ENCODE results near the gene ARHGAP24. TPM values are rescaled to one million over a fixed set of nuclear protein-coding genes. Genes with fewer than 3 reads are reported as not detected.

Gene ARHGAP24
- total RNA-seq, 1 experiment from 2014 or later: 1.3 TPM

DNA sequence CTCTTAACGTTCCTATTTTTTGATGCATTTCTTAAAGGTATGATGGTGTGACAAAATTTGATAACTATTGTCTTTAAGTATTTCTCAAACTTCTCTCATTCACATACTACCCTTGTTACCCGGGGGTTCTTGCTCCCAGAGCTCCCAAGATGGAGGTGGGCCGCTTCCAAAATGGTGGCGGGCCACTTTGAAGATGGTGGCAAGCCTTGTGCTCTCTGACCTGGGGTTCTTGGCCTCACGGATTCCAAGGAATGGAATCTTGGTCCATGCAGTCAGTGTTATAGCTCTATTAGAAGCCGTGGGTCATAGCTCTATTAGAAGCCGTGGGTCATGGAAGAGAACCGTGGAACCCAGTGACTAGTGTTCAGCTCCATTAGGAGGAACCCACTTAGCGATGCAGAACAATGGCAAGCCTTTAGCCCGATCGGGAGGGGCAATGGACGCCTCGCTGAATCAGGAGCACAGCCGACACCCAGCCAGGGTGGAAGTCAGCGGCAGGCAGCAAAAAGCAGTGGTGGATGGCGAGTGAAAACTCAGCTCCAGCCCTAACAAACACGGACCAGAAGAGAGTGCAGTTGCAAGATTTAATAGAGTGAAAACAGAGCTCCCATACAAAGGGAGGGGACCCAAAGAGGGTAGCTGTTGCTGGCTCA, 481.5 kb downstream of the ARHGAP24 start:
- peaks cover 13 to 23% of the 10 kb centered on the region in 2 experiments for H3K4me1 ChIP-seq (ENCODE audit: control insufficient read depth in 1 of 2, insufficient read depth in 2 of 2, low read length in 2 of 2)
- ChIA-PET CTCF (interaction anchor here (2.7 kb wide), 1 partner anchor 160 kb away, joined by 12 read pairs; no protein-coding TSS in a partner anchor), POLR2A (no interaction called here), RAD21 (ENCODE audit: low non-redundant PET in 1 of 2, low total read pairs in 2 of 2, uncharacterized antibody in 2 of 2, unreplicated experiment in 2 of 2) (no interaction called here)
- H3K27me3 ChIP-seq (ENCODE audit: insufficient read depth, low read length): no peaks in the 10 kb centered on the region
- ATAC-seq (no peak), DNase-seq (ENCODE audit: low read depth, low spot score) (no peak)
- BruUV-seq (replicated peaks): no TSS peak
- no peaks in the 10 kb centered on the region for H3K9me3 ChIP-seq (ENCODE audit: control insufficient read depth in 1 of 2, insufficient read depth in 1 of 2, low read depth in 1 of 2, low read length in 2 of 2)
- no peaks in the 10 kb centered on the region for H3K9me2 ChIP-seq (ENCODE audit: insufficient read depth)
- H3K9ac ChIP-seq (ENCODE audit: low read length): no peak overlapping the region
- intact Hi-C loops (cut with micrococcal nuclease): no loop called here
- no peak for TF ChIP-seq EGR1 (IDR thresholded peaks at IDR 0.05; ENCODE audit: low read depth)
- TF ChIP-seq SP1 (IDR thresholded peaks at IDR 0.05; ENCODE audit: low read depth): no peak
- no peak for TF ChIP-seq MAX (IDR thresholded peaks at IDR 0.05)
- no peak for TF ChIP-seq EZH2phosphoT487 (IDR thresholded peaks at IDR 0.05; ENCODE audit: borderline replicate concordance)
- no peak for TF ChIP-seq RAD21 (IDR thresholded peaks at IDR 0.05; ENCODE audit: low read depth)
- TF ChIP-seq, protein P1, sequence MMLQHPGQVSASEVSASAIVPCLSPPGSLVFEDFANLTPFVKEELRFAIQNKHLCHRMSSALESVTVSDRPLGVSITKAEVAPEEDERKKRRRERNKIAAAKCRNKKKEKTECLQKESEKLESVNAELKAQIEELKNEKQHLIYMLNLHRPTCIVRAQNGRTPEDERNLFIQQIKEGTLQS (IDR thresholded peaks at IDR 0.05): no peak
- TF ChIP-seq JUND (IDR thresholded peaks at IDR 0.05): no peak
- no peak for TF ChIP-seq SRF (IDR thresholded peaks at IDR 0.05; ENCODE audit: low read depth)
- TF ChIP-seq YY1 (IDR thresholded peaks at IDR 0.05; ENCODE audit: extremely low read depth, insufficient replicate concordance, low read depth, low read length): no peak
- TF ChIP-seq CBX3 (IDR thresholded peaks at IDR 0.05; ENCODE audit: low read depth): no peak
- TF ChIP-seq, protein P2, sequence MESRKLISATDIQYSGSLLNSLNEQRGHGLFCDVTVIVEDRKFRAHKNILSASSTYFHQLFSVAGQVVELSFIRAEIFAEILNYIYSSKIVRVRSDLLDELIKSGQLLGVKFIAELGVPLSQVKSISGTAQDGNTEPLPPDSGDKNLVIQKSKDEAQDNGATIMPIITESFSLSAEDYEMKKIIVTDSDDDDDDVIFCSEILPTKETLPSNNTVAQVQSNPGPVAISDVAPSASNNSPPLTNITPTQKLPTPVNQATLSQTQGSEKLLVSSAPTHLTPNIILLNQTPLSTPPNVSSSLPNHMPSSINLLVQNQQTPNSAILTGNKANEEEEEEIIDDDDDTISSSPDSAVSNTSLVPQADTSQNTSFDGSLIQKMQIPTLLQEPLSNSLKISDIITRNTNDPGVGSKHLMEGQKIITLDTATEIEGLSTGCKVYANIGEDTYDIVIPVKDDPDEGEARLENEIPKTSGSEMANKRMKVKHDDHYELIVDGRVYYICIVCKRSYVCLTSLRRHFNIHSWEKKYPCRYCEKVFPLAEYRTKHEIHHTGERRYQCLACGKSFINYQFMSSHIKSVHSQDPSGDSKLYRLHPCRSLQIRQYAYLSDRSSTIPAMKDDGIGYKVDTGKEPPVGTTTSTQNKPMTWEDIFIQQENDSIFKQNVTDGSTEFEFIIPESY (IDR thresholded peaks at IDR 0.05; ENCODE audit: extremely low read depth, insufficient replicate concordance, low read length): no peak
- TF ChIP-seq ELF1 (IDR thresholded peaks at IDR 0.05; ENCODE audit: borderline replicate concordance, low read depth): no peak
- H4K20me1 ChIP-seq (ENCODE audit: insufficient read depth): no peaks in the 10 kb centered on the region
- H3K4me2 ChIP-seq (ENCODE audit: low read length): no peak overlapping the region
- H3K36me3 ChIP-seq (ENCODE audit: control insufficient read depth in 1 of 2, insufficient read depth in 2 of 2, low read length in 2 of 2): no peaks in the 10 kb centered on the region
- no peaks in the 10 kb centered on the region for H3K79me2 ChIP-seq (ENCODE audit: insufficient read depth, low read length)
- no peak overlapping the region for H2AFZ ChIP-seq (ENCODE audit: low read depth, low read length, poor library complexity, severe bottlenecking)
- H3K27ac ChIP-seq (ENCODE audit: low read depth, low read length): no peak overlapping the region
- no peak overlapping the region for H3K4me3 ChIP-seq (replicated peaks in 1 of 2; ENCODE audit: low read depth in 1 of 2, low read length in 2 of 2)
